Activated B cell treated with CpG ODN at 0.5 μM for 24 hours (primary cell): ENCODE results near the gene POTEG. TPM values are rescaled to one million over a fixed set of nuclear protein-coding genes. Genes with fewer than 3 reads are reported as not detected.
"Not testable (repeated sequence)": the region's sequence is repeated elsewhere in the genome, so short reads cannot be mapped to it uniquely, and the experiment has no call there.

Experiments
- ATAC-seq: fragments of 200-7000 bp; cut with Tn5 transposase; one replicate; pipeline ENCODE4 v1.10.0; 2021; ENCODE audit warnings: low read depth, mild to moderate bottlenecking, moderate library complexity
- CTCF ChIA-PET: fragments of 350-600 bp; sonication (Branson Sonifier 250); formaldehyde crosslinking; loops from one replicate; lab custom pipeline; 2021; ENCODE audit warnings: antibody characterized with exemption; lab: Charles Lee
- POLR2A ChIA-PET: fragments of 350-600 bp; sonication (Branson Sonifier 250); formaldehyde crosslinking; loops from one replicate; lab custom pipeline; 2021; ENCODE audit warnings: antibody characterized with exemption; lab: Charles Lee
- DNase-seq: peaks from one replicate; pipeline ENCODE4 v3.0.0; 2022
- H3K27ac Mint-ChIP-seq: one replicate; pipeline ENCODE4 v1.8.0; 2020; ENCODE audit warnings: mixed read lengths
- H3K27me3 Mint-ChIP-seq: one replicate; pipeline ENCODE4 v1.8.0; 2021; ENCODE audit warnings: mixed read lengths
- H3K36me3 Mint-ChIP-seq: one replicate; pipeline ENCODE4 v1.8.0; 2021; ENCODE audit warnings: low read depth, mixed read lengths
- H3K4me1 Mint-ChIP-seq: one replicate; pipeline ENCODE4 v1.8.0; 2021; ENCODE audit warnings: mixed read lengths
- H3K4me3 Mint-ChIP-seq: one replicate; pipeline ENCODE4 v1.8.0; 2020; ENCODE audit warnings: mild to moderate bottlenecking, mixed read lengths
- H3K9me3 Mint-ChIP-seq: one replicate; pipeline ENCODE4 v1.8.0; 2020; ENCODE audit warnings: mixed read lengths
- intact Hi-C: fragments of 100-400 bp; cut with micrococcal nuclease; formaldehyde crosslinking; loops from one replicate; pipeline ENCODE4 v1.15.1; 2024
- total RNA-seq: library from RNA; stranded (reverse); gene quantifications from 2 replicates; pipeline ENCODE4 v1.2.3, GENCODE V29; 2022

Gene POTEG
- total RNA-seq, 1 donor from 2014 or later = not detected

- intact Hi-C loops, H3K4me3 Mint-ChIP-seq, POLR2A ChIA-PET: not testable (repeated sequence)
Observed at GRCh38 chr14:19408519-19408918, 25.6 kb downstream of the POTEG start.

GRCh38 chr14:19402097-19402496, 32.0 kb downstream of the POTEG start:
- CTCF ChIA-PET, H3K9me3 Mint-ChIP-seq, H3K27ac Mint-ChIP-seq, intact Hi-C loops, DNase-seq, ATAC-seq, H3K4me3 Mint-ChIP-seq, POLR2A ChIA-PET, H3K27me3 Mint-ChIP-seq, H3K36me3 Mint-ChIP-seq, H3K4me1 Mint-ChIP-seq: not testable (repeated sequence)

More at GRCh38 chr14:19408519-19408918, 25.6 kb downstream of the POTEG start:
- H3K36me3 Mint-ChIP-seq, H3K9me3 Mint-ChIP-seq, H3K27ac Mint-ChIP-seq, DNase-seq, H3K4me1 Mint-ChIP-seq, CTCF ChIA-PET, H3K27me3 Mint-ChIP-seq, ATAC-seq: not testable (repeated sequence)

GRCh38 chr14:19394727-19395126, 39.4 kb downstream of the POTEG start:
- H3K27me3 Mint-ChIP-seq, H3K4me3 Mint-ChIP-seq, H3K27ac Mint-ChIP-seq, DNase-seq, H3K4me1 Mint-ChIP-seq, CTCF ChIA-PET, H3K36me3 Mint-ChIP-seq, POLR2A ChIA-PET, H3K9me3 Mint-ChIP-seq, intact Hi-C loops, ATAC-seq: not testable (repeated sequence)

- DNase-seq, intact Hi-C loops, H3K4me1 Mint-ChIP-seq, H3K9me3 Mint-ChIP-seq, H3K4me3 Mint-ChIP-seq, H3K36me3 Mint-ChIP-seq, POLR2A ChIA-PET, ATAC-seq, CTCF ChIA-PET, H3K27me3 Mint-ChIP-seq, H3K27ac Mint-ChIP-seq: not testable (repeated sequence)
Observed at GRCh38 chr14:19390230-19390629, 43.9 kb downstream of the POTEG start.

GRCh38 chr14:19388741-19389140, 45.4 kb downstream of the POTEG start:
- H3K27me3 Mint-ChIP-seq, CTCF ChIA-PET, H3K9me3 Mint-ChIP-seq, H3K36me3 Mint-ChIP-seq, H3K27ac Mint-ChIP-seq, H3K4me3 Mint-ChIP-seq, DNase-seq, H3K4me1 Mint-ChIP-seq, intact Hi-C loops, ATAC-seq, POLR2A ChIA-PET: not testable (repeated sequence)

GRCh38 chr14:19386996-19387395, 47.1 kb downstream of the POTEG start:
- DNase-seq, H3K9me3 Mint-ChIP-seq, ATAC-seq, CTCF ChIA-PET, H3K4me1 Mint-ChIP-seq, H3K27me3 Mint-ChIP-seq, H3K4me3 Mint-ChIP-seq, H3K27ac Mint-ChIP-seq, intact Hi-C loops, POLR2A ChIA-PET, H3K36me3 Mint-ChIP-seq: not testable (repeated sequence)

- POLR2A ChIA-PET, H3K9me3 Mint-ChIP-seq, H3K27ac Mint-ChIP-seq, H3K27me3 Mint-ChIP-seq, DNase-seq, CTCF ChIA-PET, intact Hi-C loops, H3K36me3 Mint-ChIP-seq, H3K4me1 Mint-ChIP-seq, H3K4me3 Mint-ChIP-seq, ATAC-seq: not testable (repeated sequence)
Observed at GRCh38 chr14:19386309-19386708, 47.8 kb downstream of the POTEG start.

GRCh38 chr14:19384088-19384781, 49.9 kb downstream of the POTEG start:
- H3K4me1 Mint-ChIP-seq, H3K9me3 Mint-ChIP-seq, intact Hi-C loops, H3K27me3 Mint-ChIP-seq, H3K36me3 Mint-ChIP-seq, ATAC-seq, DNase-seq, POLR2A ChIA-PET, H3K4me3 Mint-ChIP-seq, CTCF ChIA-PET, H3K27ac Mint-ChIP-seq: not testable (repeated sequence)

GRCh38 chr14:19383008-19383584, 51.0 kb downstream of the POTEG start:
- intact Hi-C loops, H3K4me1 Mint-ChIP-seq: not testable (repeated sequence)

GRCh38 chr14:19380137-19380536, 54.0 kb downstream of the POTEG start:
- CTCF ChIA-PET, intact Hi-C loops, H3K9me3 Mint-ChIP-seq, H3K27me3 Mint-ChIP-seq, H3K27ac Mint-ChIP-seq, H3K4me1 Mint-ChIP-seq, H3K4me3 Mint-ChIP-seq, DNase-seq, H3K36me3 Mint-ChIP-seq, POLR2A ChIA-PET, ATAC-seq: not testable (repeated sequence)

More at GRCh38 chr14:19383008-19383584, 51.0 kb downstream of the POTEG start:
- H3K27me3 Mint-ChIP-seq, H3K9me3 Mint-ChIP-seq, H3K27ac Mint-ChIP-seq, POLR2A ChIA-PET, CTCF ChIA-PET, H3K4me3 Mint-ChIP-seq, ATAC-seq, DNase-seq, H3K36me3 Mint-ChIP-seq: not testable (repeated sequence)

- H3K4me1 Mint-ChIP-seq, H3K27ac Mint-ChIP-seq, H3K36me3 Mint-ChIP-seq, H3K4me3 Mint-ChIP-seq, ATAC-seq, H3K27me3 Mint-ChIP-seq, POLR2A ChIA-PET, intact Hi-C loops, DNase-seq, CTCF ChIA-PET, H3K9me3 Mint-ChIP-seq: not testable (repeated sequence)
Observed at GRCh38 chr14:19374451-19374903, 59.7 kb downstream of the POTEG start.

- H3K27ac Mint-ChIP-seq, ATAC-seq, H3K4me1 Mint-ChIP-seq, H3K9me3 Mint-ChIP-seq, DNase-seq, CTCF ChIA-PET, H3K4me3 Mint-ChIP-seq, H3K36me3 Mint-ChIP-seq, intact Hi-C loops, POLR2A ChIA-PET, H3K27me3 Mint-ChIP-seq: not testable (repeated sequence)
Observed at GRCh38 chr14:19372813-19373500, 61.2 kb downstream of the POTEG start.
